PC-9 (cell line): ENCODE results near the gene KCNH2. TPM values are rescaled to one million over a fixed set of nuclear protein-coding genes. Genes with fewer than 3 reads are reported as not detected.

ENCODE experiments used
- BruUV-seq: library from RNA; stranded (reverse); fragments of 400-500 nt; replicated peaks from 2 replicates; lab custom pipeline; 2021; lab: Mats Ljungman, UMichigan
- CTCF ChIA-PET: fragments of 300-600 bp; sonication (Branson Sonifier 250); formaldehyde crosslinking; loops from one replicate; lab custom pipeline; 2022; ENCODE audit warnings: antibody characterized with exemption; lab: Charles Lee
- POLR2A ChIA-PET: fragments of 300-600 bp; sonication (Branson Sonifier 250); formaldehyde crosslinking; loops from one replicate; lab custom pipeline; 2022; ENCODE audit warnings: antibody characterized with exemption; ENCODE audit not compliant: unreplicated experiment; lab: Charles Lee
- DNase-seq, 2 experiments: peaks; one replicate each; pipeline versions ENCODE4 v3.0.0 to v3.0.0-alpha.2; 2015 to 2022; ENCODE audit warnings: mixed read lengths in 1 of 2
- H2AFZ ChIP-seq: fragments of 200-600 bp; sonication (generic); 2 replicates; pipeline ENCODE4 v1.8.1; 2017; ENCODE audit warnings: antibody characterized with exemption
- H3F3A ChIP-seq: fragments of 200-600 bp; sonication (generic); 2 replicates; pipeline ENCODE4 v1.8.1; 2017; ENCODE audit warnings: antibody characterized with exemption, mild to moderate bottlenecking, low read depth; ENCODE audit not compliant: insufficient read depth
- H3K27ac ChIP-seq: fragments of 200-600 bp; sonication (generic); 2 replicates; pipeline ENCODE4 v1.6.1; 2016; ENCODE audit warnings: mixed run types
- H3K27me3 ChIP-seq: fragments of 200-600 bp; sonication (generic); 2 replicates; pipeline ENCODE4 v1.6.1; 2016; ENCODE audit warnings: low read depth, mixed run types; ENCODE audit not compliant: insufficient read depth
- H3K36me3 ChIP-seq: fragments of 200-600 bp; sonication (generic); 2 replicates; pipeline ENCODE4 v1.6.1; 2016; ENCODE audit warnings: low read depth, mixed run types
- H3K4me1 ChIP-seq: fragments of 200-600 bp; sonication (generic); replicated peaks from 2 replicates; pipeline ENCODE4 v1.6.1; 2016; ENCODE audit warnings: mixed run types; ENCODE audit not compliant: insufficient read depth
- H3K4me2 ChIP-seq: fragments of 200-600 bp; sonication (generic); 2 replicates; pipeline ENCODE4 v1.6.1; 2017; ENCODE audit warnings: mixed run types
- H3K4me3 ChIP-seq: fragments of 200-600 bp; sonication (generic); 2 replicates; pipeline ENCODE4 v1.6.1; 2016; ENCODE audit warnings: mixed run types
- H3K79me2 ChIP-seq: fragments of 200-600 bp; sonication (generic); 2 replicates; pipeline ENCODE4 v1.6.1; 2017; ENCODE audit warnings: low read depth, mixed run types
- H3K9me2 ChIP-seq: fragments of 200-600 bp; sonication (generic); 2 replicates; pipeline ENCODE4 v1.8.1; 2017; ENCODE audit warnings: mild to moderate bottlenecking; ENCODE audit not compliant: insufficient read depth
- H3K9me3 ChIP-seq: fragments of 200-600 bp; sonication (generic); 2 replicates; pipeline ENCODE4 v1.8.1; 2016; ENCODE audit warnings: low read depth; ENCODE audit not compliant: insufficient read depth
- H4K20me1 ChIP-seq: fragments of 200-600 bp; sonication (generic); 2 replicates; pipeline ENCODE4 v1.8.1; 2017; ENCODE audit not compliant: insufficient read depth
- CTCF ChIP-seq: fragments of 200-600 bp; sonication (generic); conservative IDR thresholded peaks from 2 replicates; pipeline ENCODE4 v1.6.1; 2017; ENCODE audit warnings: mixed run types, antibody characterized with exemption, mild to moderate bottlenecking, moderate library complexity
- EZH2 ChIP-seq: fragments of 200-600 bp; sonication (generic); IDR thresholded peaks from 2 replicates; pipeline ENCODE4 v1.8.0; 2017; ENCODE audit warnings: antibody characterized with exemption, low read depth
- intact Hi-C: fragments of 100-400 bp; cut with micrococcal nuclease; formaldehyde crosslinking; loops from one replicate; pipeline ENCODE4 v1.10.0; 2022; ENCODE audit not compliant: unreplicated experiment
- total RNA-seq: library from RNA; stranded (reverse); gene quantifications from 2 replicates; pipeline ENCODE4 v1.2.3, GENCODE V29; 2021

The KCNH2 gene
- total RNA-seq, 1 experiment from 2014 or later: 1.5 TPM

GRCh38 chr7:150903606-150904005 is 74.5 kb downstream of the KCNH2 start:
- intact Hi-C loops: loop anchor here (2.0 to 5.0 kb wide), 3 partner anchors 39 to 209 kb away; partner anchors contain the start of gene ABCB8
- no peaks in the 10 kb centered on the region for H4K20me1 ChIP-seq
- H3K27ac ChIP-seq: no peak overlapping the region
- no peak overlapping the region for H3K4me3 ChIP-seq
- H3K79me2 ChIP-seq: no peaks in the 10 kb centered on the region
- no peaks in the 10 kb centered on the region for H3K4me1 ChIP-seq
- no peaks in the 10 kb centered on the region for H3K9me3 ChIP-seq
- CTCF ChIA-PET: interaction anchor here (0.5 kb wide), 2 partner anchors 33 to 1196 kb away, joined by 4 to 6 read pairs; no protein-coding TSS in a partner anchor
- H3F3A ChIP-seq: no peaks in the 10 kb centered on the region
- H3K4me2 ChIP-seq: no peak overlapping the region
- H3K36me3 ChIP-seq: no peaks in the 10 kb centered on the region
- H2AFZ ChIP-seq: no peak overlapping the region
- no peaks in the 10 kb centered on the region for H3K9me2 ChIP-seq
- POLR2A ChIA-PET: interaction anchor here (0.5 to 0.7 kb wide), 3 partner anchors 40 to 212 kb away, joined by 3 to 5 read pairs (median 5); partner anchors contain the start of gene TMUB1
- no TSS peak for BruUV-seq
- H3K27me3 ChIP-seq: peaks cover 52% of the 10 kb centered on the region
- DNase-seq: peak; percentile 64 to 93
- no peak for TF ChIP-seq CTCF
- no peak for TF ChIP-seq EZH2

GRCh38 chr7:150902078-150903033 is 75.8 kb downstream of the KCNH2 start:
- intact Hi-C loops: loop anchor here (2.0 to 5.0 kb wide), 3 partner anchors 40 to 210 kb away; partner anchors contain the start of gene ABCB8

More at GRCh38 chr7:150902078-150903033, 75.8 kb downstream of the KCNH2 start:
- no peaks in the 10 kb centered on the region for H3K9me2 ChIP-seq
- H3K27me3 ChIP-seq: peaks cover 53% of the 10 kb centered on the region
- H3K4me3 ChIP-seq: no peak overlapping the region
- no peaks in the 10 kb centered on the region for H3K79me2 ChIP-seq
- no peak for DNase-seq
- H3K36me3 ChIP-seq: no peaks in the 10 kb centered on the region
- CTCF ChIA-PET: interaction anchor here (0.5 to 1.4 kb wide), 3 partner anchors 10 to 150 kb away, joined by 3 to 8 read pairs (median 7); partner anchors contain the start of gene ATG9B
- H3K4me2 ChIP-seq: no peak overlapping the region
- H3K4me1 ChIP-seq: no peaks in the 10 kb centered on the region
- no peaks in the 10 kb centered on the region for H4K20me1 ChIP-seq
- BruUV-seq: no TSS peak
- H3K27ac ChIP-seq: no peak overlapping the region
- H3F3A ChIP-seq: no peaks in the 10 kb centered on the region
- H2AFZ ChIP-seq: no peak overlapping the region
- POLR2A ChIA-PET: interaction anchor here (0.6 kb wide), 1 partner anchor 324 kb away, joined by 6 read pairs; the partner anchor contains the start of gene ABCF2
- TF ChIP-seq CTCF (no peak), EZH2 (no peak)
- no peaks in the 10 kb centered on the region for H3K9me3 ChIP-seq
